ENCODE data around the gene CYTH1. TPM values are rescaled to one million over a fixed set of nuclear protein-coding genes. Genes with fewer than 3 reads are reported as not detected.

CYTH1 gene
- total and polyA plus RNA-seq, 10 of the 15 experiments (the other 5 are each of a cell fraction or from before 2014, with no cell fraction given): 6.6 to 188 (median 145) TPM

DNA sequence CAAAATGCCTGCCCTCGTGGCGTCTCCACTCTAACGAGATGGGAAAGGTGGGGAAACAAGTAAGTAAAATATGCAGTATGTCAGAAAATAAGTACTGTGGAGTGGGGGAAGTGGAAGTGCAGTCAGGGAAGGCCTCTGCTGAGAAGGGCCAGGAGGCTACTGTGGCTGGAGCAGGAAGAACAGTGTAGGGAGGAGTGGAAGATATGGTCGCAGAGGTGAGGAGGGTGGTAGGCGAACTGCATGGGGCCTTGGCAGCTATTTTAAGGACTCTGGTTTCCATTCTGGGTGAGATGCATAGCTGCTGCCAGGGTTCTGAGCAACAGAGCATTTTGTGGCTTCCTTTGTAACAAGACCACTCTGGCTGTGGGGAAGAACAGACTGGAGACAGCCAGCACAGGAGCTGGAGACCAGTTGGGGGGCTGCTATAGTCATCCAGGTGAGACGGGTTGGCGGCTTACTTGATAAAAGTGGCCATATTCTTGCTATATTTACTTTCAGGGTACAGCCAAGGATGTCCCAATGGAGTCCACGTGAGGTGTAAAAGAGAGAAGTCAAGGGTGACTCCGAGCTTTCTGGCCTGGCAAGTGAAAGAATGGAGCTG lies 42.6 kb downstream of the CYTH1 start (continued):
- TF ChIP-seq, protein P1, sequence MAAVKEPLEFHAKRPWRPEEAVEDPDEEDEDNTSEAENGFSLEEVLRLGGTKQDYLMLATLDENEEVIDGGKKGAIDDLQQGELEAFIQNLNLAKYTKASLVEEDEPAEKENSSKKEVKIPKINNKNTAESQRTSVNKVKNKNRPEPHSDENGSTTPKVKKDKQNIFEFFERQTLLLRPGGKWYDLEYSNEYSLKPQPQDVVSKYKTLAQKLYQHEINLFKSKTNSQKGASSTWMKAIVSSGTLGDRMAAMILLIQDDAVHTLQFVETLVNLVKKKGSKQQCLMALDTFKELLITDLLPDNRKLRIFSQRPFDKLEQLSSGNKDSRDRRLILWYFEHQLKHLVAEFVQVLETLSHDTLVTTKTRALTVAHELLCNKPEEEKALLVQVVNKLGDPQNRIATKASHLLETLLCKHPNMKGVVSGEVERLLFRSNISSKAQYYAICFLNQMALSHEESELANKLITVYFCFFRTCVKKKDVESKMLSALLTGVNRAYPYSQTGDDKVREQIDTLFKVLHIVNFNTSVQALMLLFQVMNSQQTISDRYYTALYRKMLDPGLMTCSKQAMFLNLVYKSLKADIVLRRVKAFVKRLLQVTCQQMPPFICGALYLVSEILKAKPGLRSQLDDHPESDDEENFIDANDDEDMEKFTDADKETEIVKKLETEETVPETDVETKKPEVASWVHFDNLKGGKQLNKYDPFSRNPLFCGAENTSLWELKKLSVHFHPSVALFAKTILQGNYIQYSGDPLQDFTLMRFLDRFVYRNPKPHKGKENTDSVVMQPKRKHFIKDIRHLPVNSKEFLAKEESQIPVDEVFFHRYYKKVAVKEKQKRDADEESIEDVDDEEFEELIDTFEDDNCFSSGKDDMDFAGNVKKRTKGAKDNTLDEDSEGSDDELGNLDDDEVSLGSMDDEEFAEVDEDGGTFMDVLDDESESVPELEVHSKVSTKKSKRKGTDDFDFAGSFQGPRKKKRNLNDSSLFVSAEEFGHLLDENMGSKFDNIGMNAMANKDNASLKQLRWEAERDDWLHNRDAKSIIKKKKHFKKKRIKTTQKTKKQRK (IDR thresholded peaks at IDR 0.05; ENCODE audit: low read depth, low read length): no peak
- TF ChIP-seq RUNX3 (IDR thresholded peaks at IDR 0.05; ENCODE audit: low read length): peak; percentile 91
- 0 out of 4 replicates have a peak, but pooled peaks of 1 of the 2 experiments have one; percentile 29 for TF ChIP-seq CEBPB (IDR thresholded peaks at IDR 0.05; ENCODE audit: borderline replicate concordance in 1 of 2, low read depth in 2 of 2, low read length in 2 of 2)
- no peak for TF ChIP-seq SIX5 (IDR thresholded peaks at IDR 0.05; ENCODE audit: low read depth, low read length, severe bottlenecking)
- TF ChIP-seq, protein P2, sequence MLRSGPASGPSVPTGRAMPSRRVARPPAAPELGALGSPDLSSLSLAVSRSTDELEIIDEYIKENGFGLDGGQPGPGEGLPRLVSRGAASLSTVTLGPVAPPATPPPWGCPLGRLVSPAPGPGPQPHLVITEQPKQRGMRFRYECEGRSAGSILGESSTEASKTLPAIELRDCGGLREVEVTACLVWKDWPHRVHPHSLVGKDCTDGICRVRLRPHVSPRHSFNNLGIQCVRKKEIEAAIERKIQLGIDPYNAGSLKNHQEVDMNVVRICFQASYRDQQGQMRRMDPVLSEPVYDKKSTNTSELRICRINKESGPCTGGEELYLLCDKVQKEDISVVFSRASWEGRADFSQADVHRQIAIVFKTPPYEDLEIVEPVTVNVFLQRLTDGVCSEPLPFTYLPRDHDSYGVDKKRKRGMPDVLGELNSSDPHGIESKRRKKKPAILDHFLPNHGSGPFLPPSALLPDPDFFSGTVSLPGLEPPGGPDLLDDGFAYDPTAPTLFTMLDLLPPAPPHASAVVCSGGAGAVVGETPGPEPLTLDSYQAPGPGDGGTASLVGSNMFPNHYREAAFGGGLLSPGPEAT (IDR thresholded peaks at IDR 0.05; ENCODE audit: low read depth): 0 out of 2 replicates have a peak, but pooled peaks have one; percentile 20
- TF ChIP-seq NR2F1 (conservative IDR thresholded peaks at IDR 0.05): no peak
- TF ChIP-seq KLF5 (IDR thresholded peaks at IDR 0.05; ENCODE audit: partially characterized antibody): no peak
- peak; percentile 22; the same call in 1 of the 2 replicates for TF ChIP-seq PAX5 (IDR thresholded peaks at IDR 0.05; ENCODE audit: borderline replicate concordance, low read depth, low read length)
- TF ChIP-seq ZBED1 (IDR thresholded peaks at IDR 0.05; ENCODE audit: borderline replicate concordance): no peak
- TF ChIP-seq, protein P3, sequence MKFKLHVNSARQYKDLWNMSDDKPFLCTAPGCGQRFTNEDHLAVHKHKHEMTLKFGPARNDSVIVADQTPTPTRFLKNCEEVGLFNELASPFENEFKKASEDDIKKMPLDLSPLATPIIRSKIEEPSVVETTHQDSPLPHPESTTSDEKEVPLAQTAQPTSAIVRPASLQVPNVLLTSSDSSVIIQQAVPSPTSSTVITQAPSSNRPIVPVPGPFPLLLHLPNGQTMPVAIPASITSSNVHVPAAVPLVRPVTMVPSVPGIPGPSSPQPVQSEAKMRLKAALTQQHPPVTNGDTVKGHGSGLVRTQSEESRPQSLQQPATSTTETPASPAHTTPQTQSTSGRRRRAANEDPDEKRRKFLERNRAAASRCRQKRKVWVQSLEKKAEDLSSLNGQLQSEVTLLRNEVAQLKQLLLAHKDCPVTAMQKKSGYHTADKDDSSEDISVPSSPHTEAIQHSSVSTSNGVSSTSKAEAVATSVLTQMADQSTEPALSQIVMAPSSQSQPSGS (IDR thresholded peaks at IDR 0.05; ENCODE audit: low read length): no peak; the same call in 1 of the 2 replicates
- no peak for TF ChIP-seq ZNF622 (IDR thresholded peaks at IDR 0.05)
- TF ChIP-seq, protein P4, sequence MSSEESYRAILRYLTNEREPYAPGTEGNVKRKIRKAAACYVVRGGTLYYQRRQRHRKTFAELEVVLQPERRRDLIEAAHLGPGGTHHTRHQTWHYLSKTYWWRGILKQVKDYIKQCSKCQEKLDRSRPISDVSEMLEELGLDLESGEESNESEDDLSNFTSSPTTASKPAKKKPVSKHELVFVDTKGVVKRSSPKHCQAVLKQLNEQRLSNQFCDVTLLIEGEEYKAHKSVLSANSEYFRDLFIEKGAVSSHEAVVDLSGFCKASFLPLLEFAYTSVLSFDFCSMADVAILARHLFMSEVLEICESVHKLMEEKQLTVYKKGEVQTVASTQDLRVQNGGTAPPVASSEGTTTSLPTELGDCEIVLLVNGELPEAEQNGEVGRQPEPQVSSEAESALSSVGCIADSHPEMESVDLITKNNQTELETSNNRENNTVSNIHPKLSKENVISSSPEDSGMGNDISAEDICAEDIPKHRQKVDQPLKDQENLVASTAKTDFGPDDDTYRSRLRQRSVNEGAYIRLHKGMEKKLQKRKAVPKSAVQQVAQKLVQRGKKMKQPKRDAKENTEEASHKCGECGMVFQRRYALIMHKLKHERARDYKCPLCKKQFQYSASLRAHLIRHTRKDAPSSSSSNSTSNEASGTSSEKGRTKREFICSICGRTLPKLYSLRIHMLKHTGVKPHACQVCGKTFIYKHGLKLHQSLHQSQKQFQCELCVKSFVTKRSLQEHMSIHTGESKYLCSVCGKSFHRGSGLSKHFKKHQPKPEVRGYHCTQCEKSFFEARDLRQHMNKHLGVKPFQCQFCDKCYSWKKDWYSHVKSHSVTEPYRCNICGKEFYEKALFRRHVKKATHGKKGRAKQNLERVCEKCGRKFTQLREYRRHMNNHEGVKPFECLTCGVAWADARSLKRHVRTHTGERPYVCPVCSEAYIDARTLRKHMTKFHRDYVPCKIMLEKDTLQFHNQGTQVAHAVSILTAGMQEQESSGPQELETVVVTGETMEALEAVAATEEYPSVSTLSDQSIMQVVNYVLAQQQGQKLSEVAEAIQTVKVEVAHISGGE (CRISPR knock-in tag; IDR thresholded peaks at IDR 0.05): no peak
- no peak for TF ChIP-seq HDAC2 (IDR thresholded peaks at IDR 0.05)
- peak; percentile 18; the same call in 1 of the 2 replicates for TF ChIP-seq SPI1 (IDR thresholded peaks at IDR 0.05; ENCODE audit: borderline replicate concordance, insufficient read depth, low read depth, low read length)
- TF ChIP-seq RCOR1 (conservative IDR thresholded peaks at IDR 0.05; ENCODE audit: low read depth, low read length): no peak
- no peak for TF ChIP-seq PAX8 (IDR thresholded peaks at IDR 0.05)
- no peak for TF ChIP-seq NRF1 (conservative IDR thresholded peaks at IDR 0.05; ENCODE audit: low read depth, low read length)
- TF ChIP-seq ZZZ3 (IDR thresholded peaks at IDR 0.05; ENCODE audit: control insufficient read depth, insufficient read length, low read depth): no peak
- TF ChIP-seq SREBF2 (IDR thresholded peaks at IDR 0.05; ENCODE audit: low read length): no peak
- TF ChIP-seq NR2C2 (IDR thresholded peaks at IDR 0.05; ENCODE audit: borderline replicate concordance, control insufficient read depth, insufficient read length, low read depth): no peak
- no peak for TF ChIP-seq TCF7 (IDR thresholded peaks at IDR 0.05; ENCODE audit: borderline replicate concordance)
- TF ChIP-seq BACH1 (IDR thresholded peaks at IDR 0.05; ENCODE audit: borderline replicate concordance): no peak

Data from GM12878 (cell line).